Raji (cell line): ENCODE results near the gene PLD5.

Experiments
- POLR2A ChIP-seq: IDR thresholded peaks from 2 replicates; pipeline ENCODE4 v1.6.1; 2011; ENCODE audit warnings: low read depth, low read length, control low read depth; ENCODE audit not compliant: insufficient read depth

PLD5 gene

GRCh38 chr1:242524571-242525359, at the start of gene PLD5:
Gene PLD5, minus strand, starts transcription at chr1:242524697.
- no peak for TF ChIP-seq POLR2A

GRCh38 chr1:242569867-242570266, 45.4 kb upstream of the PLD5 start:
- no peak for TF ChIP-seq POLR2A

DNA sequence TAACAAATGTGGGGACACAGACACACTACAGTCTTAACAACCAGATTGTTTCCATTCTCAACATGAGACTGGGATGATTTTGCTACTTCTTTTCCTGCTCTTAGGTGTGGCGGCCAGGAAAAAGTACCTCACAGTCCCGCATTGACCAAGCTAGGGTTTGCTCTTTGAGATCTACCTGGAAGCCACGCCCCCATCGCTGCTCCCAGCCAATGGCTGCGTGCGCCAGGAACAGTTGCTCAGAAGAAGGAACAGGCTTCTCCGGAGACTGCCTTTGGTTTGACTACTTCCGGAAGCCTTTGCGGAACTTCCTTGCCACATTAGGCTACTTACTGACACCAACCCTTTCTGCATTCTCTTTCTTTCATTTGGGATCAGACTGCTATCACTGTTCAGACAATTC, 44.2 kb upstream of the PLD5 start:
- TF ChIP-seq POLR2A, result no peak

GRCh38 chr1:242567596-242567995, 43.1 kb upstream of the PLD5 start:
- TF ChIP-seq POLR2A, result no peak

DNA sequence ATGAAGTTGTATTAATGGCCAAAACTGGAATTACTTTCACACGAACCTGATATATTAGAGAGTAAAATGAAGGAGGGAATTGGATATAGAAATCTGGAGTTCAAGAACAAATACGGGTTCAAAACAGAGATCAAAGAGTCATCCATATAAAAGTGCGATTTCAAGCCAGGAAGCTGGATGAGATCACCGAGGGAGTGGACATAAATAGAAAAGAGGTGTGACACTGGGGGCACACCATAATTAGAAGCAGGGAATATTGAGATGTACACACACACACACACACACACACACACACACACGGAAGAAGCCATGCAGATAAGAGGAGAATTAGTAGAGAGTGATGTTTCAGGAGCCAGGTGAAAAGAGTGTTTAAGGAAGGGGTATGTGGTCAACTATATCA, 32.3 kb upstream of the PLD5 start:
- no peak for TF ChIP-seq POLR2A

DNA sequence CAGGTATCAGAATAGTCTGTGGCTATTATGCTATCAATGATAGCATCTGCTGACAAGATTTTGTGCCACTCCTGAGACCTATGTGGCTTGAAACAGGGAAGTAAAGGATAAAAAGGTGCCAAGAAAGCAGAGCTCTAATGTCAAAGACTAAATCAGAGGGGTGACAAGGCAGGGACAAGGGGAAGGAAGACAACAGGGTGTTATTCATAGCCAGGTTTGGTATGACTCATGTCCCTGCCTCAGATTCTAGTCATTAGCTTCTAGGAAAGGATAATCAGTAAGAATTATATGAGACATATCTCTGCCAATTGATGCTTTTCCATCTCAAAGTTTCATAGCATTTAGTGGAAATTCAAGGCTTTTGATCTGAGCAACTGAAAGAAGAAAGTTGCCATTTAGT, 31.8 kb upstream of the PLD5 start:
- TF ChIP-seq POLR2A, result no peak

DNA sequence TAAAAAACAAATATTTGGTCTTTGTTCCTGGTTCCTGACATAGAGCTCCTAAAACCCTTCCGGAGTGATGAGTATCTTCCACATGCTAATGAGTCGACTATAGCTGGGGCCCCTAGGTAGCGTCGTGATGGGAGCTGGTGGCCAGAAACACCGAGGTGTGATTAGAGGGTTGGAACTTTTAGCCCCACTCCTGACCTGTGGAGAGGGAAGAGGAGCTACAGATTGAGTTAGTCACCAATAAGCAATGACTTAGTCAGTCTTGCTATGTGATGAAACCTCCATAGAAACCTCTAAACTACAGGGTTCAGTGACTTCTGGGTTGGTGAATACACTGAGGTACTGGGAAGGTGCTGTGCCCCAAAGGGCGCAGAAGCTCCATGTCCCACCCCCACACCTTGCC, 30.1 kb upstream of the PLD5 start:
- TF ChIP-seq POLR2A, result no peak

- no peak for TF ChIP-seq POLR2A
Measured at GRCh38 chr1:242546849-242547729, 22.6 kb upstream of the PLD5 start.

GRCh38 chr1:242546441-242546840, 21.9 kb upstream of the PLD5 start:
- no peak for TF ChIP-seq POLR2A

DNA sequence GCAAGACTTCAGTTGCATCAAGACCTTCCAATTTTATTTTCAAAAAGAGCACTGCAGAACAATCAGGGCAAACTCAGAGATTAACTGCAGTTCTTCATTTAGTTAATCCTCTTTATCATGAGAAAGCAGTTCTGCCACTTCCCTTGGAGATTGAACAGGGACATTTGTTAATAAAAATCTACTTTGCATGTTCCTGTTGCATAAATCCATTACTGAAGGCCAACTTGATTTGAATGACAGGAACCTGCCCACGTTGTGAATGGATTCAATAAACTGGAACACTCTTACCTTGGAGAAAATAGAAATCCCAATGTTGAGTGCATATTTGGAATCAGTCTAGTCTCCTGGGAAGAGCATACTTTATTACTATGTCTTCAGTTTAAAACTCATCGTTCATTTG, 19.6 kb upstream of the PLD5 start:
- TF ChIP-seq POLR2A, result no peak

DNA sequence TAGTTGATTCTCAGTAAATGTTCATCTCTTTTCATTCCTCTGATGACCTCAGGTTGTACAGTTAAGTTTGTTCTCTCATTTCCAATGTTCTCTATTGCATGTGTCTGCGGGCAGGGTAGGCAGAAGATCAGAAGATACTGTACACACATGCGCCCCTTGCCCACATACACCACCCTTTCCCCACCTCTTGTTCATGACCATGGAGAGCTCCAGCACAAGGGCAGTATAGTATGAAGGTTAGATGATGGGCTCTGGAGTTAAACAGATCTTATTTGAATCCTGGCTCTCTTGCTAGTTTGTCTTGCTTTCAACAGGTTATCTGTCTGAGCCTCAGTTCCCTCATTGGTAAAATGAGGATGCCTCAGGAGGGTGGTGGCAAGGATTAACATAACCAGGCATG, 17.8 kb upstream of the PLD5 start:
- TF ChIP-seq POLR2A, result no peak

GRCh38 chr1:242535986-242536385, 11.5 kb upstream of the PLD5 start:
- no peak for TF ChIP-seq POLR2A

DNA sequence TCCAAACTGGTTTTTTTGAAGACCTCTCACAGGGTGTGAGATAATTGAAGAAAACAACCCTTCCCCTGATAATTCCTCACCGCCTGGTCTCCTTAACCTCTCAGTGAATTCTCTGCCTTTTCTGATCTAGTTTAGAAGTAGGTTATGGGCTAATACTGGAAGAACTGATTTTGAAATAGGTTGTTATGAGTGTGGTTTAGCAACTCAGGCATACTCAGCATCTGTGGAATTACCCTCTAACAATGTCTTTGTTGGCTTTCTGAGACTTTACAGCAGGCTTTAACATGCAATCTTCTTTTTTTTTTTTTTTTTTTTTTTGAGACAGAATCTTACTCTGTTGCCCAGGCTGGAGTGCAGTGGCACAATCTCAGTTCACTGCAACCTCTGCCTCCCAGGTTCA, 10.3 kb upstream of the PLD5 start:
- no peak for TF ChIP-seq POLR2A

DNA sequence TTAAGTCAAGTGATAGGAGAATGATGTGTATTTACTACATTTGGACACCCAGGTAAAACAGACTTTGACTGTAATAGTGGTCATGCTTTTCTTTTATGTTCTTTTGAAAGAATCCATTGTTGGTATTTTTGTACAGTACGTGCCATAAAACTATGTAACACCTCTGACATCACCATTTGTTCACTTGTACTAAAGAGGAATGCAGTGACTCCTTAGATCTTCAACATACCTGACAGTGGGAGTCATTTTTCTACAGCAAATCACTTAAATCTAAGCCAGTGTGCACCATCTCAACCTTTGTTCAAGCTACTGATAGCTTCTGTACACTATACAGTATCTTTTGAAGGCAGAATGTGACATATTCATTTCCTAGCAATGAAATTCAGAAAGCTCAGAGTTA, 6.3 kb upstream of the PLD5 start:
- TF ChIP-seq POLR2A, result no peak

DNA sequence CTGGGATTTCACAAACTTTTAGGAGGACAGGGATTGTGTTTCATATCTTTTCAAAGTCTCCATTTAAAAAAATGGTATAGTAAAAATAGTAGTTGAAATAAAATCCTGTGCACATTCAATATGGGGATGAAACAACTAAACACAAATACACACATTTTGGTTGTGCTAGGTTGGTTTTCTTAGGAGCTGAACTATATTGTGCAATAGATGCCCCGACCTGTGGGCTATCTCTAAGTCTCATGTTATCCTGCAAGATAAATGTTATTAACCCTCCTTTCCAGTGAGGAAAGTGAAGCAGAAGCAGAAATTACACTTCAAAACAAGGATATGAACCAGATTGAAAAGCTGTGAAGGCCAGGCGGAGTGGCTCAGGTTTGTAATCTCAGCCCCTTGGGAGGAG, 1.3 kb upstream of the PLD5 start:
- no peak for TF ChIP-seq POLR2A

- no peak for TF ChIP-seq POLR2A
Measured at GRCh38 chr1:242525360-242525722, 844 bp upstream of the PLD5 start.
